HG03342 (cell line): Measurements from ENCODE around the gene F10.

ENCODE experiments used
- ATAC-seq: cut with Tn5 transposase; IDR thresholded peaks from one replicate; pipeline ENCODE4 v1.9.1; 2021; ENCODE audit warnings: mild to moderate bottlenecking, moderate library complexity; ENCODE audit not compliant: unreplicated experiment

The F10 gene

GRCh38 chr13:113166681-113167080 lies 44.1 kb downstream of the F10 start:
- ATAC-seq: no peak

- no peak for ATAC-seq
Measured at GRCh38 chr13:113167155-113167554, 44.6 kb downstream of the F10 start.

DNA sequence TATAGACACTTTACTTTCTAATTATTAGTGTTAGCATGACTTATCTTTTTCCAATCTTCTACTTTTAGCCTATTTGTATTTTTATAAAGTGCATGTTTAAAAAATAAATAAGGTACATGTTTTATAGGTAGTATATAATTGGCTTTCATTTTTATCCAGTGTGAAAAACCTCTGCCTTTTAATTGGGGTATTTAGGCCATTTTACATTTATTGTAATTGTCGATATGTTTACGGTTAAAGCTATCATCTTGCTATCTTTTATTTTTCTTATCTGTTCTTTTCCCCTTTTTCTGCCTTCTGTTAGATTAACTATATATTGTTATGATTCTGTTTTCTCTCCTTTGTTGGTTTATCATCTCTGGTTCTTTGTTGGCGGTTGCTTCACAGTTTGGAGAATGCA lies 45.0 kb downstream of the F10 start:
- no peak for ATAC-seq

GRCh38 chr13:113168211-113168610 lies 45.6 kb downstream of the F10 start:
- no peak for ATAC-seq

DNA sequence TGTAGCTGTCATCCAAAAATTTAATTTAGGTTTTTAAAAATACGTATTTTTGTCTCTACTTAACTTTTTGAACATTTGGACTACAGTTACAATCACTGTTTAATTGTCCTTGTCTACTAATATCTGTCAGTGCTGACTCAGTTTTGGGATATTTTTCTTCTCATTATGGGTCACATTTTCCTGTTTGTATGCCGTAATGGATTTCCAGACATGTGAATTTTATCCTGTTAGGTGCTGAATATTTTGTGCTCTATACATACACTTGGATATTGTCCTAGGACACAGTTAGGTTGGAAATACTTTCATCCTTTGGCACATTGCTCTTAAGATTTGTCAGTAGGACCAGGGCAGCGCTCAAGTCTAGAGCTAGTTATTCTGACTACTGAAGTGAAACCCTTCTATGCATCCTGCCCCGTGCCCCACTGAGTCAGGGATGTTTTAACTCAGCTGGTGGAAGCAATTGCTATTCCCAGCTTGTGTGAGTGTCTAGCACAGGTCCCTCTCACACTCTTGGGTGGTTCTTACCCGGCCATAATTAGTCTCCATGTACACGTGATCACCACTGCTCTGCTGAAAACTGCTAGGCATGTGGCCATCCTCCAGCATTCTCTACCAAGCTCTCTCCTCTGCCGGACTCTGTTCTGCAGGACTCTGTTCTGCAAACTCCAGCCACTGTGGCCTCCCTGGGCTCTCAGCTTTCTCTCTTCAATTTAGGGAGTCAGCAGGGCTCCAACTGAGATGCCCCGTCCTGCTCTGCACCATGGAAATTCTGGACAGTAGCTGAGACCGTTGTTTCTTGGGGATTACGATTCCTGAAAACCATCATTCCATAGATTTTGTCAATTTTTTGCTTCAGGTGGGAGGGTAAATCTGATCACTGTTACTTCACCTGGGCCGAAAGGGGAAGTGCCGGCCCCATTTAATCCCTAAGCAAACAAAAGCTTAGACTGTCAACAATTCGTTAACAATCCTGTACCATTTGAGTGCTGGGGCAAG lies 47.0 kb downstream of the F10 start:
- ATAC-seq: no peak

- no peak for ATAC-seq
Measured at GRCh38 chr13:113170511-113170910, 47.9 kb downstream of the F10 start.

- ATAC-seq: no peak
Measured at GRCh38 chr13:113171250-113172125, 48.9 kb downstream of the F10 start.

- no peak for ATAC-seq
Measured at GRCh38 chr13:113172419-113172926, 49.9 kb downstream of the F10 start.

DNA sequence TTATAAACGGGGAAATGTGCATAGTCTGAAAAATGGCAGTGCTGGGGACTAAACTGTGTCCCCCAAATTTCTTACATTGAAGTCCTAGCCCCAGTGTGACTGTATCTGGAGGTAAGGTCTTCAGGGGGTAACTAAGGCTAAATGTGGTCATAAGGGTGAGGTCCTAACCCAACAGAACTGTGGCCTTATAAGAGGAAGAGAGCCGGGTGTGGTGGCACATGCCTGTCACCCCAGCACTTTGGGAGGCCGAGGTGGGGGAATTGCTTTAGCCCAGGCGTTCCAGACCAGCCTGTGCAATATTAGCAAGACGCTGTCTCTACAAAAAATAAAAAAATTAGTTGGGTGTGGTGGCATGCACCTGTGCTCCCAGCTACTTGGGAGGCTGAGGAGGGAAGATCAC lies 53.7 kb downstream of the F10 start:
- no peak for ATAC-seq

DNA sequence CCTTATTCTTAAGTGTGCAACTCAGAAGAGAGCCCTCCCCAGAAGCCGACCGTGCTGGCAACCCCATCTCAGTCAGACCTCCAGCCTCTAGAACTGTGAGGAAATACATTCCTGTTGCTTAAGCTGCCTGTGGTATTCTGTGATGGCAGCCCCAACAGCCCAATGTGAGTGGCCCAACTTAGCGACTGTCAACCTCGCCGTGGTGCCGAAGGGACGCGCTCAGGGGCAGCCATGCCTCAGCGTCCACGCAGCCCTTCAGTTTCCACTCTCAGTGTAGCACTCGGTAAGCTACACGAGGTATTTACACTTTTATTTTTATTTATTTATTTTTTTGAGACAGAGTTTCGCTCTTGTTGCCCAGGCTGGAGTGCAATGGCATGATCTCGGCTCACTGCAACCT lies 54.2 kb downstream of the F10 start:
- no peak for ATAC-seq

DNA sequence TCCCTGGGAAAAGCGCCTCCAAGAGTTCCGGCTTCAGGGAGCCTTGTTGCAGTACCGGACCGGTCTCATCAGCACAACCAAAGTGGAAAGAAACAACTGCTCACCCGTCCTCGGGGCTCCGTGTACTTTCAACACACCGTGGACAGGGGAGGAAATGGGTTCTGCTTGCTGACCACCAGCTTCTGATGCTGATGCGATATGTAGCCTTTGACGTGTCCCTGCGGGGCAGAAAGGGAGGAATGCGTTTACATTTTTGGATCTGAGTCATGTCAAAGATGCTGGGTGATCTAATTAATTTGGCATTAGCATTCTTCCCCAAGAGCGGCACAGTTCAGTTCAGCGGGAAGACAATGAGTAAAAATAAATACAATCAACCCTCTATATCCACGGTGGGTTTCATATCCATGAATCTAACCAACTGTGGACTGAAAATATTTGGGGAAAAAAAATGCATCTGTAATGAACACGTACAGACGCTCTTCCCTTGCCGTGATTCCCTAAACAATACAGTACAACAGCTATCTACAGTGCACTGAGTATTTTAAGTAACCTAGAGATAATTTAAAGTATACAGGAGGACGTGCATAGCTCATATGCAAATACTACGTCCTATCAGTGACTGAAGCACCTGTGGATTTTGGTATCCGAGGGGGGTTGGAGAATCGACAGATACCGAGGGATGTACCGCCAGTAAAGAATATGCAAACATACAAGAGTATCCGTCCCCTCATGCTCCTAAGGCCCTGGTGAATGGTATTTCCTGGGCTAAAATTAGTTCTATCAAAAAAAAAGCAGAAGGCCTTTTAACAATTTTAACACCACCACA lies 55.7 kb downstream of the F10 start:
- ATAC-seq: no peak

DNA sequence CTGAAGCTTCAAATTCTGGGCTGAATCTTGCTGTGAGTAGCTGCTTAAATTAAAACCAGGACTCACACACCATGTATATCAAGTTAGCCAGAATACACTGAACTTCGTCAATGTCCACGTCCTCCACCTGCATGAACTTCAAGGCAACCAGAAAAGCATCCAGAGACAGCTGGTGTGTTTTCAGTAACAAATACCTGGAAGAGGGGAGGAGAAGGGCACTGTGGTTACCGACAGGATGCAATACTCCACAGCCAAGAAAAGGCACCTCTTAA lies 56.2 kb downstream of the F10 start:
- ATAC-seq: no peak

DNA sequence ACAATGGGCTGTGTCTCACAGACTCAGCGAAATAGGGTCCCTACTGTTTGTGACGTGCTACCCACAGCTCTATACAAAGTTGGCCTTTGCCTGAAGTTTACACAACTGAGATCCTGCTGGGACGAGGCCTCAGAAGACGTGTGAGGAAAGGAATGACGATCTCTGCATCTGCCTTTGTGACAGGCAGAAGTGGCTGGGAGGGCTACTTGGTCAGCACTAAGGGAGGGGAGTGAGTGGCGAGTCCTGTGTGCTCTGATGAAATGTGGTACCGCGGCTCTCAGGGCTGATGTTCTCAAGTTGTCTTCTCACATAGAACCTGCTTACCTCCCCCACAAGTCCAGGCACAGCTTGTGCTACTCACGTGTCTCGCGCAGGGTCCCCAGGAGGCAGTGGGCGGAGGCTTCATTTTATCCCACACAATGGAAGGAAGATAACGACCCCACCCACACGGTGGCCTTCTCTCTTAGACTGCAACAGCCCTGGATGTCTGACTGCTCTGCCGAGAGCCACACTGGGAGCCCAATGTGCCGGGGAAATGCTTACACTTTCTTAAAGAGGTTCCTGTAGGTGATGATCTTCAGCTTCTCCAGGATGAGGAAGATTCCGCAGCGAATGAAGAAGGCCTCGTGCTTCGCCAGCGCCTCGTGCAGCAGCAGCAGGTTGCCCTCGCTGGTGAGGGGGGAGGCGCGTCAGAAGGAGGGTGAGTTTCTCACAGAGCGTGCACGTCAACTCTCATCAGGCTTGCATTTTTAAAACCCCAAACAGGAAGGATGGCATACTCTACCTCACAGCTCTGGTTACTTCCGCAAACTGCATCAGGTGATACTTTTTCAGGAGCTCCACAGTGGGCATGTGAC lies 57.0 kb downstream of the F10 start:
- no peak for ATAC-seq

GRCh38 chr13:113182046-113182445 lies 59.4 kb downstream of the F10 start:
- no peak for ATAC-seq

DNA sequence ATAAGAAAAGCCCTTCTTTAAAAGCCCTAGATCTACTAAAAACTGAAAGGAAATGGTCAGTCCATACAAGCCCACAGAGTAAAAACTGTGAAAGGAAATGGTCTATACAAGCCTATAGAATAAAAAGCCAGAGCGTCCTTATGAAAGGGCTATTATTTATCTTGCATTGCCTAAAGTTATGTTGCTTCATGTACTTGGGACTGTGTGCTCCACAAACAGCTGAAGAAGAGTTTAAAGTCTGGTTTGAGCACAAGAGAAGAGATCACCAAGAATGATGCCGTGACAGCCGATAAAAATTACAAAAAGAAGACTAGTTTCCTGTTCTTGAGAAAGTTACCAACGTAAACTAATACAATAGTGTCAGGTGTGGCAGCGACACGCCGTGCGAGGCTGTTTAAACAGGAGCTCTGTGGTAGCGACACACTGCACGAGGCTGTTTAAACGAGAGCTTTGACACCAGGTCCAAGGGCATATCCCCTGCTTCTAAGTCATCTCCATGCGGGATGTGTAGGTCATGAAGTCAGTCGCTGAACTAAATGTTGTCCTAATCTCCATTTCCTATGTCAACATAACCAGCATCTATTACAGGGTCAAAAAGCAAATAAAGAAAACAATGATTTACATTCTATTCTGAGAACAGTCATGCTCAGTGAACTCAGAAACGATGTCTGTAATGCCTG lies 61.0 kb downstream of the F10 start:
- ATAC-seq: no peak

- no peak for ATAC-seq
Measured at GRCh38 chr13:113184568-113185440, 62.2 kb downstream of the F10 start.

GRCh38 chr13:113186061-113186900 lies 63.7 kb downstream of the F10 start:
- ATAC-seq: peak; percentile 79

DNA sequence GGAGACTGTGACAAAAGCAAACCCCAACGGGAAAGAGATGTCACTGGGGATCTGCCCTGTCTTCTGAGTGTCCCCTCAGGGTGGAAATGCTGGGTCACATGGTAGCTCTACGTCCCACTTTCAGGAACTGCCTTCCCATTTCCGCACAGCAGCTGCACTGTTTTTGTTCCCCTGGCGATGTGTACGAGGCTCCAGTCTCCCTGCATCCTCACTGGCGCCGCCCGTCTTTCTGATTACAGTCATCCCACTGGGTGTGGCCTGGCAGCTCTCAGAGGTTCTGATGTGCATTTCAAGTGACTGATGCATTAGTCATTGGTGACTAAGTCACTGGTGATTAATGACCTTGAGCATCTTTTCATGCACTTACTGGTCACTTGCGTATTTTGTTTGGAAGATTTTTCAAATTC lies 64.7 kb downstream of the F10 start:
- no peak for ATAC-seq
